Gastrocnemius medialis (tissue), 4 donors: ENCODE data around the gene SETX.
A peak's percentile ranks its signal among the peaks of the same experiment; 100 is the strongest.

Experiments used
- POLR2A ChIP-seq, 2 donors: fragments of 450-650 bp; IDR thresholded peaks; one replicate each; pipeline ENCODE4 v1.6.1; 2017; ENCODE audit warnings: antibody characterized with exemption in 2 of 2, mild to moderate bottlenecking in 2 of 2, moderate library complexity in 2 of 2
- TF ChIP-seq, protein P1 (sequence below), 5 experiments: fragments of 450-650 bp in 3 of 5; fragments of 200-600 bp in 2 of 5; sonication (generic) in 2 of 5; IDR thresholded peaks in 4 of 5; conservative IDR thresholded peaks in 1 of 5; 1 replicate in 4 of 5; 2 replicates in 1 of 5; pipeline ENCODE4 v1.5.1; 2016 to 2019; ENCODE audit warnings: antibody characterized with exemption in 5 of 5, mild to moderate bottlenecking in 3 of 5, moderate library complexity in 3 of 5

DNA sequence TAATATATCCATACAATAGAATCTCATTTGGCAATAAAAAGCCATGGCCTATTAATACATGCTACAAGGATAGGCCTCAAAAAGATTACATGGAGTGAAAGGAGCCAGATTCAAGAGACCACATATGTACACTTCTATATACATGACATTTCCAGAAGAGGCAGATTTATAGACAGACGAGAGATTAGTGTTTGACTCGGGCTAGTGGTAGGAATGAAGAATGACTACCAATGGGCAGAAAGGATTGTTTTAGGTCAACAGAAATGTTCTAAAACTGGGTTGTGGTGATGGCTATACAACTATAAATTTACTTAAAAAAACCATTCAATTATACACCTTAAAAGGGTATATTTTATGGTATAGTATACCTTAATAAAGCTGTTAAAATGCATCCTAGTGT, 41.9 kb downstream of the SETX start:
- TF ChIP-seq POLR2A (IDR thresholded peaks at IDR 0.05): no peak
- TF ChIP-seq, protein P1, sequence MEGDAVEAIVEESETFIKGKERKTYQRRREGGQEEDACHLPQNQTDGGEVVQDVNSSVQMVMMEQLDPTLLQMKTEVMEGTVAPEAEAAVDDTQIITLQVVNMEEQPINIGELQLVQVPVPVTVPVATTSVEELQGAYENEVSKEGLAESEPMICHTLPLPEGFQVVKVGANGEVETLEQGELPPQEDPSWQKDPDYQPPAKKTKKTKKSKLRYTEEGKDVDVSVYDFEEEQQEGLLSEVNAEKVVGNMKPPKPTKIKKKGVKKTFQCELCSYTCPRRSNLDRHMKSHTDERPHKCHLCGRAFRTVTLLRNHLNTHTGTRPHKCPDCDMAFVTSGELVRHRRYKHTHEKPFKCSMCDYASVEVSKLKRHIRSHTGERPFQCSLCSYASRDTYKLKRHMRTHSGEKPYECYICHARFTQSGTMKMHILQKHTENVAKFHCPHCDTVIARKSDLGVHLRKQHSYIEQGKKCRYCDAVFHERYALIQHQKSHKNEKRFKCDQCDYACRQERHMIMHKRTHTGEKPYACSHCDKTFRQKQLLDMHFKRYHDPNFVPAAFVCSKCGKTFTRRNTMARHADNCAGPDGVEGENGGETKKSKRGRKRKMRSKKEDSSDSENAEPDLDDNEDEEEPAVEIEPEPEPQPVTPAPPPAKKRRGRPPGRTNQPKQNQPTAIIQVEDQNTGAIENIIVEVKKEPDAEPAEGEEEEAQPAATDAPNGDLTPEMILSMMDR (IDR thresholded peaks at IDR 0.05 in 4 of 5, conservative IDR thresholded peaks at IDR 0.05 in 1 of 5): peak in 1 of 5 experiments; percentile 12
